HepG2 (cell line): ENCODE results near the gene DIPK1A. TPM values are rescaled to one million over a fixed set of nuclear protein-coding genes. Genes with fewer than 3 reads are reported as not detected.

Experiments used
- ARID2 ChIP-seq: sonication (generic); formaldehyde crosslinking; IDR thresholded peaks from 2 replicates; pipeline ENCODE4 v1.8.1; 2022; ENCODE audit warnings: mild to moderate bottlenecking, missing genetic modification reagents, borderline replicate concordance
- ATRX ChIP-seq: sonication (generic); formaldehyde crosslinking; IDR thresholded peaks from 2 replicates; pipeline ENCODE4 v1.4.0; 2020; ENCODE audit warnings: missing genetic modification reagents, borderline replicate concordance
- MXD1 ChIP-seq: sonication (generic); formaldehyde crosslinking; IDR thresholded peaks from 2 replicates; pipeline ENCODE4 v1.4.0; 2020; ENCODE audit warnings: mild to moderate bottlenecking, missing genetic modification reagents
- ZC3H4 ChIP-seq: sonication (generic); formaldehyde crosslinking; IDR thresholded peaks from 2 replicates; pipeline ENCODE4 v1.4.0; 2020; ENCODE audit warnings: missing genetic modification reagents, borderline replicate concordance
- ZNF574 ChIP-seq: sonication (generic); formaldehyde crosslinking; IDR thresholded peaks from 2 replicates; pipeline ENCODE4 v1.4.0; 2020; ENCODE audit warnings: missing genetic modification reagents
- ZNF782 ChIP-seq: sonication (generic); formaldehyde crosslinking; IDR thresholded peaks from 2 replicates; pipeline ENCODE4 v1.4.0; 2020; ENCODE audit warnings: missing genetic modification reagents, mild to moderate bottlenecking, borderline replicate concordance
- polyA plus RNA-seq, 8 experiments: library from polyadenylated mRNA; depleted of rRNA in 3 of 8; stranded (reverse) in 7 of 8; unstranded in 1 of 8; fragments of >200 nt; fragmentation: Illumina TruSeq in 4 of 8; extraction: Trizol in 4 of 8; gene quantifications; 2 replicates each; pipeline versions ENCODE4 v1.2.1 to v1.2.3, GENCODE V29; 2011 to 2016; ENCODE audit warnings: low read depth in 4 of 8, missing spikeins in 1 of 8, mixed read lengths in 1 of 8; ENCODE audit not compliant: insufficient read depth in 1 of 8
- total RNA-seq, 5 experiments: library from RNA; depleted of rRNA; stranded (reverse); fragments of >200 nt; fragmentation: Illumina TruSeq; extraction: Trizol; gene quantifications; 2 replicates each; pipeline ENCODE4 v1.2.3, GENCODE V29; 2016; ENCODE audit warnings: low read depth in 1 of 5
- TF ChIP-seq, protein P1 (sequence below): sonication (generic); formaldehyde crosslinking; IDR thresholded peaks from 2 replicates; pipeline ENCODE4 v1.4.0; 2020; ENCODE audit warnings: low read depth, missing genetic modification reagents
- TF ChIP-seq, protein P2 (sequence below): sonication (generic); formaldehyde crosslinking; IDR thresholded peaks from 2 replicates; pipeline ENCODE4 v1.5.1; 2020; ENCODE audit warnings: missing genetic modification reagents, mild to moderate bottlenecking, borderline replicate concordance
- TF ChIP-seq, protein P3 (sequence below): sonication (generic); formaldehyde crosslinking; IDR thresholded peaks from 2 replicates; pipeline ENCODE4 v1.8.0; 2022; ENCODE audit warnings: mild to moderate bottlenecking, missing genetic modification reagents, moderate library complexity
- TF ChIP-seq, protein P4 (sequence below): sonication (generic); formaldehyde crosslinking; IDR thresholded peaks from 2 replicates; pipeline ENCODE4 v1.5.1; 2020; ENCODE audit warnings: mild to moderate bottlenecking, missing genetic modification reagents

The DIPK1A gene
- total and polyA plus RNA-seq, 2 of the 13 experiments (the other 11 are each of a cell fraction or from before 2014, with no cell fraction given): 8.4 TPM

- TF ChIP-seq ATRX (CRISPR knock-in tag): no peak
- TF ChIP-seq ZNF574 (CRISPR knock-in tag): peak; percentile 99
- TF ChIP-seq, protein P1, sequence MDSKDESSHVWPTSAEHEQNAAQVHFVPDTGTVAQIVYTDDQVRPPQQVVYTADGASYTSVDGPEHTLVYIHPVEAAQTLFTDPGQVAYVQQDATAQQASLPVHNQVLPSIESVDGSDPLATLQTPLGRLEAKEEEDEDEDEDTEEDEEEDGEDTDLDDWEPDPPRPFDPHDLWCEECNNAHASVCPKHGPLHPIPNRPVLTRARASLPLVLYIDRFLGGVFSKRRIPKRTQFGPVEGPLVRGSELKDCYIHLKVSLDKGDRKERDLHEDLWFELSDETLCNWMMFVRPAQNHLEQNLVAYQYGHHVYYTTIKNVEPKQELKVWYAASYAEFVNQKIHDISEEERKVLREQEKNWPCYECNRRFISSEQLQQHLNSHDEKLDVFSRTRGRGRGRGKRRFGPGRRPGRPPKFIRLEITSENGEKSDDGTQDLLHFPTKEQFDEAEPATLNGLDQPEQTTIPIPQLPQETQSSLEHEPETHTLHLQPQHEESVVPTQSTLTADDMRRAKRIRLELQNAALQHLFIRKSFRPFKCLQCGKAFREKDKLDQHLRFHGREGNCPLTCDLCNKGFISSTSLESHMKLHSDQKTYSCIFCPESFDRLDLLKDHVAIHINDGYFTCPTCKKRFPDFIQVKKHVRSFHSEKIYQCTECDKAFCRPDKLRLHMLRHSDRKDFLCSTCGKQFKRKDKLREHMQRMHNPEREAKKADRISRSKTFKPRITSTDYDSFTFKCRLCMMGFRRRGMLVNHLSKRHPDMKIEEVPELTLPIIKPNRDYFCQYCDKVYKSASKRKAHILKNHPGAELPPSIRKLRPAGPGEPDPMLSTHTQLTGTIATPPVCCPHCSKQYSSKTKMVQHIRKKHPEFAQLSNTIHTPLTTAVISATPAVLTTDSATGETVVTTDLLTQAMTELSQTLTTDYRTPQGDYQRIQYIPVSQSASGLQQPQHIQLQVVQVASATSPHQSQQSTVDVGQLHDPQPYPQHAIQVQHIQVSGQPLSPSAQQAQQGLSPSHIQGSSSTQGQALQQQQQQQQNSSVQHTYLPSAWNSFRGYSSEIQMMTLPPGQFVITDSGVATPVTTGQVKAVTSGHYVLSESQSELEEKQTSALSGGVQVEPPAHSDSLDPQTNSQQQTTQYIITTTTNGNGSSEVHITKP (CRISPR knock-in tag): peak; percentile 73; the same call in 1 of the 2 replicates
- TF ChIP-seq MXD1: peak; percentile 97
- TF ChIP-seq ARID2 (CRISPR knock-in tag): peak; percentile 94; the same call in 1 of the 2 replicates
- TF ChIP-seq, protein P2, sequence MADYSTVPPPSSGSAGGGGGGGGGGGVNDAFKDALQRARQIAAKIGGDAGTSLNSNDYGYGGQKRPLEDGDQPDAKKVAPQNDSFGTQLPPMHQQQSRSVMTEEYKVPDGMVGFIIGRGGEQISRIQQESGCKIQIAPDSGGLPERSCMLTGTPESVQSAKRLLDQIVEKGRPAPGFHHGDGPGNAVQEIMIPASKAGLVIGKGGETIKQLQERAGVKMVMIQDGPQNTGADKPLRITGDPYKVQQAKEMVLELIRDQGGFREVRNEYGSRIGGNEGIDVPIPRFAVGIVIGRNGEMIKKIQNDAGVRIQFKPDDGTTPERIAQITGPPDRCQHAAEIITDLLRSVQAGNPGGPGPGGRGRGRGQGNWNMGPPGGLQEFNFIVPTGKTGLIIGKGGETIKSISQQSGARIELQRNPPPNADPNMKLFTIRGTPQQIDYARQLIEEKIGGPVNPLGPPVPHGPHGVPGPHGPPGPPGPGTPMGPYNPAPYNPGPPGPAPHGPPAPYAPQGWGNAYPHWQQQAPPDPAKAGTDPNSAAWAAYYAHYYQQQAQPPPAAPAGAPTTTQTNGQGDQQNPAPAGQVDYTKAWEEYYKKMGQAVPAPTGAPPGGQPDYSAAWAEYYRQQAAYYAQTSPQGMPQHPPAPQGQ (CRISPR knock-in tag): peak; percentile 84; the same call in 1 of the 2 replicates
- TF ChIP-seq, protein P3, sequence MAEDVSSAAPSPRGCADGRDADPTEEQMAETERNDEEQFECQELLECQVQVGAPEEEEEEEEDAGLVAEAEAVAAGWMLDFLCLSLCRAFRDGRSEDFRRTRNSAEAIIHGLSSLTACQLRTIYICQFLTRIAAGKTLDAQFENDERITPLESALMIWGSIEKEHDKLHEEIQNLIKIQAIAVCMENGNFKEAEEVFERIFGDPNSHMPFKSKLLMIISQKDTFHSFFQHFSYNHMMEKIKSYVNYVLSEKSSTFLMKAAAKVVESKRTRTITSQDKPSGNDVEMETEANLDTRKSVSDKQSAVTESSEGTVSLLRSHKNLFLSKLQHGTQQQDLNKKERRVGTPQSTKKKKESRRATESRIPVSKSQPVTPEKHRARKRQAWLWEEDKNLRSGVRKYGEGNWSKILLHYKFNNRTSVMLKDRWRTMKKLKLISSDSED (CRISPR knock-in tag): peak; percentile 92; the same call in 1 of the 2 replicates
- 0 out of 2 replicates have a peak, but pooled peaks have one; percentile 58 for TF ChIP-seq ZC3H4
- TF ChIP-seq, protein P4, sequence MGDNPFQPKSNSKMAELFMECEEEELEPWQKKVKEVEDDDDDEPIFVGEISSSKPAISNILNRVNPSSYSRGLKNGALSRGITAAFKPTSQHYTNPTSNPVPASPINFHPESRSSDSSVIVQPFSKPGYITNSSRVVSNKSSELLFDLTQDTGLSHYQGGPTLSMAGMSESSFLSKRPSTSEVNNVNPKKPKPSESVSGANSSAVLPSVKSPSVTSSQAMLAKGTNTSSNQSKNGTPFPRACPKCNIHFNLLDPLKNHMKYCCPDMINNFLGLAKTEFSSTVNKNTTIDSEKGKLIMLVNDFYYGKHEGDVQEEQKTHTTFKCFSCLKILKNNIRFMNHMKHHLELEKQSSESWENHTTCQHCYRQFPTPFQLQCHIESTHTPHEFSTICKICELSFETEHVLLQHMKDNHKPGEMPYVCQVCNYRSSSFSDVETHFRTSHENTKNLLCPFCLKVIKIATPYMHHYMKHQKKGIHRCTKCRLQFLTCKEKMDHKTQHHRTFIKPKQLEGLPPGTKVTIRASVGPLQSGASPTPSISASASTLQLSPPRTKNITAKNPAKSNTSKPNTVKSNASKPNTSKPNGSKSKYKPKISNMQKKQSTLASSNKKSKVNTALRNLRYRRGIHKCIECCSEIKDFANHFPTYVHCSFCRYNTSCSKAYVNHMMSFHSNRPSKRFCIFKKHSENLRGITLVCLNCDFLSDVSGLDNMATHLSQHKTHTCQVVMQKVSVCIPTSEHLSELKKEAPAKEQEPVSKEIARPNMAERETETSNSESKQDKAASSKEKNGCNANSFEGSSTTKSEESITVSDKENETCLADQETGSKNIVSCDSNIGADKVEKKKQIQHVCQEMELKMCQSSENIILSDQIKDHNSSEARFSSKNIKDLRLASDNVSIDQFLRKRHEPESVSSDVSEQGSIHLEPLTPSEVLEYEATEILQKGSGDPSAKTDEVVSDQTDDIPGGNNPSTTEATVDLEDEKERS (CRISPR knock-in tag): peak; percentile 73
- TF ChIP-seq ZNF782: peak; percentile 94
Measured at GRCh38 chr1:92831762-92832536, 129.3 kb downstream of the DIPK1A start, which contains the start of gene RPL5 (continued).
